Measurements from ENCODE around the gene OCLN.
"Not testable (repeated sequence)": the region's sequence is repeated elsewhere in the genome, so short reads cannot be mapped to it uniquely, and the experiment has no call there.

DNA sequence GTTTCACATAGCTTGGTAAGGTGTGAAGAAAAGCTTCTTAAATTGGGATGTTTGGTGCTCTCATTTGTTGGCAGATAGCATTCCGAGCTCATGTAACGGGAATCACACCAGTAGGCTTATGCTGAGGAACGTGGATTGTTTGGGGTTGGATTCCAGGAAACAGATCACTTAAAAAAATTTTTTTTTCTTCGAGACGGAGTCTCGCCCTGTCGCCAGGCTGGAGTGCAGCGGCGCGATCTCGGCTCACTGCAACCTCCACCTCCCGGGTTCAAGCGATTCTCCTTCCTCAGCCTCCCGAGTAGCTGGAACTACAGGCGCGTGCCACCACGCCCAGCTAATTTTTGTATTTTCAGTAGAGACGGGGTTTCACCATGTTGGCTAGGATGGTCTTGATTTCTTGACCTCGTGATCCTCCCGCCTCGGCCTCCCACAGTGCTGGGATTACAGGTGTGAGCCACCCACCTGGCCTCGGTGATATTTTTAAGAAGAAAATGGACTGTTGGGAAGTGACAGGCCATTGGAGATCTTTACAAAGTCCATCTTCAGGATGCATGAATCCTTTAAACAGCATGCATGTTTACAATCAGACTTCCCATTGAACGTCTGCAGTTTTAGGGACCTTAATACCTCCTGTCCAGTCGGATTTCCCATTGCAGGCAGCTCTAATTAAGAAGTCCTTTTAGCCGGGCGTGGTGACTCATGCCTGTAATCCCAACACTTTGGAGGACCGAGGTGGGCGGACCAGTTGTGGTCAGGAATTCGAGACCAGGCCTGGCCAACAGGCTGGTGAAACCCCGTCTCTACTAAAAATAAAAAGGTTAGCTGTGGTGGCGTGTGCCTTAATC, 68.2 kb downstream of the OCLN start:
- TF ChIP-seq, protein P1, sequence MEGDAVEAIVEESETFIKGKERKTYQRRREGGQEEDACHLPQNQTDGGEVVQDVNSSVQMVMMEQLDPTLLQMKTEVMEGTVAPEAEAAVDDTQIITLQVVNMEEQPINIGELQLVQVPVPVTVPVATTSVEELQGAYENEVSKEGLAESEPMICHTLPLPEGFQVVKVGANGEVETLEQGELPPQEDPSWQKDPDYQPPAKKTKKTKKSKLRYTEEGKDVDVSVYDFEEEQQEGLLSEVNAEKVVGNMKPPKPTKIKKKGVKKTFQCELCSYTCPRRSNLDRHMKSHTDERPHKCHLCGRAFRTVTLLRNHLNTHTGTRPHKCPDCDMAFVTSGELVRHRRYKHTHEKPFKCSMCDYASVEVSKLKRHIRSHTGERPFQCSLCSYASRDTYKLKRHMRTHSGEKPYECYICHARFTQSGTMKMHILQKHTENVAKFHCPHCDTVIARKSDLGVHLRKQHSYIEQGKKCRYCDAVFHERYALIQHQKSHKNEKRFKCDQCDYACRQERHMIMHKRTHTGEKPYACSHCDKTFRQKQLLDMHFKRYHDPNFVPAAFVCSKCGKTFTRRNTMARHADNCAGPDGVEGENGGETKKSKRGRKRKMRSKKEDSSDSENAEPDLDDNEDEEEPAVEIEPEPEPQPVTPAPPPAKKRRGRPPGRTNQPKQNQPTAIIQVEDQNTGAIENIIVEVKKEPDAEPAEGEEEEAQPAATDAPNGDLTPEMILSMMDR (IDR thresholded peaks at IDR 0.05), result not testable (repeated sequence)
- TF ChIP-seq EZH2phosphoT487, EZH2 (IDR thresholded peaks at IDR 0.05): not testable (repeated sequence)

All from neural progenitor cell (in vitro differentiated cells).